Common myeloid progenitor, CD34-positive (primary cell): ENCODE results near the gene LRP3.
A peak's percentile ranks its signal among the peaks of the same experiment; 100 is the strongest.

Experiments
- CTCF ChIA-PET: fragments of 350-600 bp; sonication (Branson Sonifier 250); formaldehyde crosslinking; loops from one replicate; lab custom pipeline; 2021; ENCODE audit warnings: antibody characterized with exemption; lab: Charles Lee
- POLR2A ChIA-PET: fragments of 350-600 bp; sonication (Branson Sonifier 250); formaldehyde crosslinking; loops from one replicate; lab custom pipeline; 2021; ENCODE audit warnings: antibody characterized with exemption; lab: Charles Lee
- DNase-seq, 3 donors: peaks; one replicate each; pipeline versions ENCODE4 v3.0.0 to v3.0.0-alpha.2; 2013
- H3K27ac ChIP-seq, 2 experiments: 1 replicate in 1 of 2; 2 replicates in 1 of 2; pipeline ENCODE4 v1.7.0; 2013; ENCODE audit warnings: inconsistent platforms in 2 of 2, low read length in 2 of 2, mild to moderate bottlenecking in 2 of 2, low read depth in 1 of 2, moderate library complexity in 1 of 2; ENCODE audit not compliant: severe bottlenecking in 2 of 2, insufficient read depth in 1 of 2, poor library complexity in 1 of 2
- H3K27me3 ChIP-seq, 5 experiments: replicated peaks in 2 of 5; 1 replicate in 3 of 5; 2 replicates in 2 of 5; pipeline versions ENCODE4 v1.6.1 to v1.7.0; 2013; ENCODE audit warnings: low read length in 4 of 5, mild to moderate bottlenecking in 2 of 5, moderate library complexity in 2 of 5, inconsistent platforms in 1 of 5; ENCODE audit not compliant: insufficient read depth in 5 of 5, control insufficient read depth in 4 of 5
- H3K36me3 ChIP-seq, 4 experiments: 1 replicate in 2 of 4; 2 replicates in 2 of 4; pipeline versions ENCODE4 v1.6.1 to v1.7.0; 2013; ENCODE audit warnings: low read length in 3 of 4, control low read depth in 1 of 4, mild to moderate bottlenecking in 1 of 4; ENCODE audit not compliant: control insufficient read depth in 4 of 4, insufficient read depth in 4 of 4
- H3K4me1 ChIP-seq, 4 experiments: 1 replicate in 3 of 4; 2 replicates in 1 of 4; pipeline versions ENCODE4 v1.6.1 to v1.7.1; 2013; ENCODE audit warnings: low read length in 3 of 4, mild to moderate bottlenecking in 3 of 4, control low read depth in 1 of 4, inconsistent platforms in 1 of 4, moderate library complexity in 1 of 4; ENCODE audit not compliant: control insufficient read depth in 4 of 4, insufficient read depth in 4 of 4; ENCODE audit errors: control extremely low read depth in 1 of 4
- H3K4me3 ChIP-seq, 7 experiments: 1 replicate in 4 of 7; 2 replicates in 3 of 7; pipeline versions ENCODE4 v1.5.1 to v1.7.0; 2013; ENCODE audit warnings: mild to moderate bottlenecking in 7 of 7, low read length in 6 of 7, moderate library complexity in 6 of 7, inconsistent platforms in 2 of 7, low read depth in 2 of 7, control low read depth in 1 of 7; ENCODE audit not compliant: insufficient read depth in 4 of 7, control insufficient read depth in 1 of 7; ENCODE audit errors: extremely low read depth in 1 of 7
- H3K9me3 ChIP-seq, 5 experiments: 1 replicate in 4 of 5; 2 replicates in 1 of 5; pipeline versions ENCODE4 v1.6.1 to v1.7.1; 2013; ENCODE audit warnings: low read length in 4 of 5, mild to moderate bottlenecking in 2 of 5, inconsistent platforms in 1 of 5, low read depth in 1 of 5, moderate library complexity in 1 of 5; ENCODE audit not compliant: control insufficient read depth in 4 of 5, insufficient read depth in 2 of 5; ENCODE audit errors: control extremely low read depth in 1 of 5
- WGBS: methylation state at CpG from one replicate; pipeline ENCODE4 v1.1.5; 2013; ENCODE audit not compliant: insufficient coverage; 5-methylcytosine and 5-hydroxymethylcytosine counted together

The LRP3 gene

GRCh38 chr19:33257828-33258227 is 63.7 kb downstream of the LRP3 start:
- ChIA-PET CTCF (interaction anchor here (0.7 to 11.9 kb wide), 3 partner anchors 22 to 319 kb away, joined by 4 to 125 read pairs (median 7); partner anchors contain the start of gene CEBPA), POLR2A (no interaction called here)
- DNase-seq, result peak in 1 of 3 donors; percentile 34
- Histone ChIP-seq H3K36me3 (no peaks in the 10 kb centered on the region), H3K4me3 (no peak overlapping the region), H3K9me3 (peaks cover 0 to 8% (median 0%) of the 10 kb centered on the region in 5 experiments), H3K27ac (no peak overlapping the region), H3K27me3 (peaks cover 0 to 2% (median 0%) of the 10 kb centered on the region in 5 experiments), H3K4me1 (peaks cover 0 to 45% (median 35%) of the 10 kb centered on the region in 4 experiments)
- WGBS, result no CpG with 5 or more reads among the region's 2 CpGs
